ENCODE measurements around the gene RAB5IF.

DNA sequence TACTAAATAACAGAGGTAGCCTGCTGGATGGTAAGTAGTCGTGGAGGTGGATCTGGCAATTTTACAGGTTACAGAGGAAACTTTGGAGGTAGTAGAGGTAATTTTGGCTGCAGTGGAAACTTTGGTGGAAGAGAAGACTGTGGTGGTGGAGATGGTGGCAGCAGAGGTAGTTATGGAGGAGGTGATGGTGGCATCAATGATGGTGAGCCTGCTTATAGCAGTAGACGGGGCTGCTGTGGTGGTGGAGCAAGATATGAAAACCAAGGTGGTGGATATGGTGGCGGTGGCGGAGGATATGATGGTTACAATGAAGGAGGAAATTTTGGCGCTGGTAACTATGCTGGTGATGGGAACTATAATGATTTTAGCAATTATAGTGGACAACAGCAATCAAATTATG is 15.3 kb downstream of the RAB5IF start:
- TF ChIP-seq, protein P1, sequence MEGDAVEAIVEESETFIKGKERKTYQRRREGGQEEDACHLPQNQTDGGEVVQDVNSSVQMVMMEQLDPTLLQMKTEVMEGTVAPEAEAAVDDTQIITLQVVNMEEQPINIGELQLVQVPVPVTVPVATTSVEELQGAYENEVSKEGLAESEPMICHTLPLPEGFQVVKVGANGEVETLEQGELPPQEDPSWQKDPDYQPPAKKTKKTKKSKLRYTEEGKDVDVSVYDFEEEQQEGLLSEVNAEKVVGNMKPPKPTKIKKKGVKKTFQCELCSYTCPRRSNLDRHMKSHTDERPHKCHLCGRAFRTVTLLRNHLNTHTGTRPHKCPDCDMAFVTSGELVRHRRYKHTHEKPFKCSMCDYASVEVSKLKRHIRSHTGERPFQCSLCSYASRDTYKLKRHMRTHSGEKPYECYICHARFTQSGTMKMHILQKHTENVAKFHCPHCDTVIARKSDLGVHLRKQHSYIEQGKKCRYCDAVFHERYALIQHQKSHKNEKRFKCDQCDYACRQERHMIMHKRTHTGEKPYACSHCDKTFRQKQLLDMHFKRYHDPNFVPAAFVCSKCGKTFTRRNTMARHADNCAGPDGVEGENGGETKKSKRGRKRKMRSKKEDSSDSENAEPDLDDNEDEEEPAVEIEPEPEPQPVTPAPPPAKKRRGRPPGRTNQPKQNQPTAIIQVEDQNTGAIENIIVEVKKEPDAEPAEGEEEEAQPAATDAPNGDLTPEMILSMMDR (conservative IDR thresholded peaks at IDR 0.05; ENCODE audit: low read depth, low read length), result no peak
- no peak for TF ChIP-seq EZH2 (IDR thresholded peaks at IDR 0.05; ENCODE audit: borderline replicate concordance, low read depth, low read length, poor library complexity, severe bottlenecking)

All from A673 (cell line).